GM21515 (cell line): ENCODE results near the gene CDK11B.
"Not testable (repeated sequence)": the region's sequence is repeated elsewhere in the genome, so short reads cannot be mapped to it uniquely, and the experiment has no call there.

ENCODE experiments used
- ATAC-seq: cut with Tn5 transposase; IDR thresholded peaks from one replicate; pipeline ENCODE4 v1.9.1; 2021; ENCODE audit not compliant: unreplicated experiment

Gene CDK11B

DNA sequence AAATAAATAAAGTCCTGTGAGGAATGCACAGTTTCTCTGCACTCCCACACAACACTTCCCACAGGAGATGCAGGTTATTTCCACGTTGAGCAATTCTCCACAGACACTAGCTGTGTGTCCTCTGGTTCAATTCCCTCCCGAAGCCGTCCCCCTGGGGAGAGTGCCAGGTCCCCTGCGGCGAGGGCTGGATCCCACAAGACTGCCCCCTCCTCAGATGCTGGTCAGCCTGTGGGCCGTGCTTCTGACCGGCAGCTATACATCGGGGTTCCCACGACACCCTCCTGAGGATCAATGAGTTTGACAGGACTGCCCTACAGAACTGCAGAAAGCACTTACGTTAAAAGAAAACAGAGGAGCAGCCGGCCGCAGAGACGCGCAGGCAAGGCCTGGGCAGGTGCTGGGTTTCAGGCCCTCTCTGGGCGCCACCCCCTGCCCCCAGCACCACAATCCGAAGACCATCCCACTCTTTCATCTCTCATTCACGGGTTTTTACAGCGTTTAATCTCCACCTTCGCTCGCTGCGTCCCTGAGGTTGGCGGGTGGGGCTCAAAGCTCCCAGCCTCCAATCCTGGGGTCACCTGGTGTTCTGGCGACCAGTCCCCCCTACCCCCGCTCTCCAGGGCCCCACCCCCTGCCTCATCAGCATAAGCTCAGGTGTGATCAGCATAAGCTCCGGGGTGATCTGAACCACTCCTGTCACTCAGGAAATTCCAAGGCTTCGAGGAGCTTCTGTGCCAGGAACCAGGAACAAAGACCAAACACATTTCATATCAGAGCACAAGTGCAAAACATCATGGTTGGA is 24.5 kb upstream of the CDK11B start:
- ATAC-seq = no peak

DNA sequence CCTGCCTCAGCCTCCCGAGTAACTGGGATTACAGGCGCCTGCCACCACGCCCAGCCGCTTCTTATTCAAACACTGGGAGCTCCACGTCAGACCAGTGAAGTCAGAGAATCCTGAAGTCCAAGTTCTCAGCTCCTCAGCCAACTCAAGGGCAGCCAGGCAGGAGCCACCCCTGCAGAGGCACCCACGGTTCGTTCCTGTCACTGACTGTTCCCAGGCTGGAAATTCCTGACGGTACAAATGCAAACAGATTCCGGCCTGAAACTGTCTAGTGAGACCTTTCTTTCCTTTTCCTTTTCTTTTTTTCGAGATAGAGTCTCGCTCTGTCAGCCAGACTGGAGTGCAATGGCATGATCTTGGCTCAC is 22.1 kb upstream of the CDK11B start:
- no peak for ATAC-seq

DNA sequence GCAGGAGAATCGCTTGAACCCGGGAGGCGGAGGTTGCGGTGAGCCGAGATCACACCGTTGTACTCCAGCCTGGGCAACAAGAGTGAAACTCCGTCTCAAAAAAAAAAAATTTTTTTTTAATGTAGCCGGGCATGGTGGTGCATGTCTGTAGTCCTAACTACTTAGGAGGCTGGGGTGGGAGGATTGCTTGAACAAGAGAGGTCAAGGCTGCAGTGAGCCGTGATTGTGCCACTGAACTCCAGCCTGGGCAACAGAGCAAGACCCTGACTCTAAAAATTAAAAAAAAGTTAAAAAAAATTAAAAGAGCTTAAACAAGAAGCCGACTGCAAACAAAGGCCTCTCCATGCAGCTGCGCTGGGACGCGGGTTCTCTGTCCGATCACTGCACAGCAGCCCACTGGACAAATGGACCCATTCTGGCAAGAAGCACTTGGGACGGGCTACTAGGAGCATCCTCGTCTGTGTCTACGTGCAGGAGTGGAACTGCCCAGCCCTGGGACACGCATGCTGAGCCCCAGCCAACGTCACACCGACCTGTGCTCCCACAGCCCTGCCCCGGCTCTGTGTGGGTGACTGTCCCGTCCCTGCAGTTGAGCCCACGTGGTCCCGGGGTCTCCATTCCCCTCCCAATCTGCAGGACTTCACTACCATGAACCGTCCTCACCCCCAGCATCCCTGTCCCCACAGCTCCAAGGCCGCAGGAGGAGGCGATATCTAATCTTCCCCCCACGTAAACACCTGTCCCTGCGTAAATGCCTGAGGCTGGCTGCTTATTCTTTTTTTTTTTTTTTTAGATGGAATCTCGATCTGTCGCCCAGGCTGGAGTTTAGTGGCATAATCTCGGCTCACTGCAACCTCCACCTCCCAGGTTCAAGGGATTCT is 21.5 kb upstream of the CDK11B start:
- ATAC-seq = no peak

DNA sequence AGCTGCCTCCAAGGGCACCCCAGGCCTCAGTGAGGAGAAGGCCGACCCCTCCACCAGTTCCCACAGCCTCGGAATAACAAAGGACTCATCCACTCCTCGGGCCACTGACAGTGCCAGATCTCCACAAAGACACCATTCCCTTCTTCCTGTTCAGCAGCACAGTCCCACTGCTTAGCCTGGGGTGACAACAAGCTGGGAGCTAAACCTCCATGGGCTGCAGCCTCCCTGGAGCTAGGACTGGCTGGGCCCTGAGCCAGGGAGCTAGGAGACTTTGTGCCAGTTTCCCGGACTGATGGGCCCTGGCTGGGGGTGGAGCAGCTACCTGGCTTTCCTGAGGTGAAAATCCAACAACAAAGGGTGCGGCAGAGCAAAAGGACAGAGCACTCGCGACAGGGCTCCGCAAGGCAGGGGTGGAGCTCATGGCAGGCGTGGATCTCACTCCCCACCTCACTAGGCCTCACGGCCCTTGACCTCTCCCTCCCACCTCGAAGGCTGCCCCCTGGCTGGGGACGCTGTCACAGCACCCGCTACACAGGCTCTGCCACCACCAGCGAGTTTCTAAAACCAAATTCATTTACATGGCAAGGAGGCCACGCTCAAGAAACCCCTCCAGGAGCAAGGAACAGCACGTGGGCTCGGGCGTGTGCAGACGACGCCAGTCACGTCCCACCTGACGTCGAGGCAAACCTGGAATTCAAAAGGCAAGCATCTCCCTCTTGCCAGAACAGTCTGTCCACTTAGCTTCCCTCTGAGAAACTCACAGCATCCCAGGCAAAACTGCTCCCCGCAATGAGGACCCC is 20.0 kb upstream of the CDK11B start:
- peak; percentile 28 for ATAC-seq

DNA sequence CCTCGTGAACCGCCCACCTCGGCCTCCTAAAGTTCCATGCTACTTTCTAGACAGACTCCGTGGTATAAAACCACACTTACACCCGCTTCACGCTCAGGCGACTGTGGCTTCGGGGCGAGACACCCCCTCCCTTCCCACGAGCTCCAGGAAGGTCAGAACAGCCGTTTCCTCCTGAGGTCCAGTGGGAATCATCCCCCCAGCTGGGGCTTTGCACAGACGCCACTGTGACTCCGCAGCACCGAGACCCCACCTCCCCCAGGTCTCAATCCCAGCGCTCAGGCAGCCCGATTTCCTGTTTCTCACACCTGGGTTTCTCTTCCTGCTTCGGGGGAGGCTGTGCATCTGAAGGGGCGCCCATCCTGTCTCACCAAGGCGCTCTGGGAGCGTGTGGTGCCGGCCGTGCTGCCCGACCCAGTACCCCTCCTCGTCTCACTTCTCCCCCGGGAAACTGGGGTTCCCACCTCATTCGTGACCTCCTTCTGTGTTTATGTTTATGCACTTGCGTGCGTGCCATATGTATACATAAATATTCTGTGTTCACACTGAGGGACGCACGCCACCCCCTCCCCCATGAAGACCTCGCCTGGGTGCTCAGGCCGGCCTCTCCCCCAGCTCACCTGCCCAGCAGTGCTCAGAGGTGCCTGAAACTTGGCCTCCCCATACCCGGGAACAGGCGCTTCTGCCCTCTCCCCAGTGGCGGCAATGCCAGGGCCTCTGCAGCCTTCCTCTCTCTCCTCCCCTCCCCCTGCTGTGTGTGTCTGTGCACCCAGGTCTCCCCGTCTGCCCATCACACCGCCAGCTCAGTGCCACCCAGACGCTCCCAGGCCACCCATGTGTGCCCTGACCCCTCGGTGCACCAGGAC is 19.1 kb upstream of the CDK11B start:
- ATAC-seq = peak; percentile 57

DNA sequence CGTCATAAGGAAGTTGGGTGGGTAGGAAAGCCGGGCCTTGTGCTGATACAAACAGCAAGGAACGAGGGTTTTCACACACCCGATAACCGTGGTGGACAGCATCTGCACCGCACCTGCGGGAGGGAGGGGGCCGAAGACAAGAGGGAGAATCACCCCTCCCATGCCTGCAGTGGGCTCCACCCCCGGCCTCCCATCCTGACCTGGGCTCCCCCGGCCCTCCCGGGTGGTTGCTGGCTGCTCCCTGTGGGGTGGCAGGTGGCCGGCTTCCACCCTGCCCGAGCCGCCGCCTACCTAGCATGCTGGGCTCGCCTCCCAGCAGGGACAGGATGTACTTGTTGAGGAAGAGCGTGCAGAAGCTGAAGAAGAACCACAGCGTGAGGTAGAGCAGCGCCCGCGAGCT is 17.3 kb upstream of the CDK11B start:
- not testable (repeated sequence) for ATAC-seq

DNA sequence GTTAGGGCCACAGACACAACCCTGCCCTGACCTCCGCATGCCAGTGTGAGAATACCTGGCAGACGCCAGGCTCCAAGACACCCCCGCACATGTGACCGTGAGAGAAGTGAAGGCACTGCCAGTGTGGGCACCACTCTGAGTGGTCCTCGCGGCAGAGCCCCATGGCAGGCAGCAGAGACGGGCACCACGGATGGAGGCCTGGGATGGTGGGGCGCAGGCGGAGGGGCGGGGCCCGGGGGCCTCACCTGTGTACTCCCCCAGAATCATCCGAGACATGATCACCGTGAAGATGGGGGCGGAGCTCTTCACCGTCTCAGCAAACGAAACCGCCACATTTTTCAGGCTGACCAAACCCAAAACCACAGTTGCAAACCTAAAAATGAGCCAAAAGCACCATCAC is 16.4 kb upstream of the CDK11B start:
- not testable (repeated sequence) for ATAC-seq

DNA sequence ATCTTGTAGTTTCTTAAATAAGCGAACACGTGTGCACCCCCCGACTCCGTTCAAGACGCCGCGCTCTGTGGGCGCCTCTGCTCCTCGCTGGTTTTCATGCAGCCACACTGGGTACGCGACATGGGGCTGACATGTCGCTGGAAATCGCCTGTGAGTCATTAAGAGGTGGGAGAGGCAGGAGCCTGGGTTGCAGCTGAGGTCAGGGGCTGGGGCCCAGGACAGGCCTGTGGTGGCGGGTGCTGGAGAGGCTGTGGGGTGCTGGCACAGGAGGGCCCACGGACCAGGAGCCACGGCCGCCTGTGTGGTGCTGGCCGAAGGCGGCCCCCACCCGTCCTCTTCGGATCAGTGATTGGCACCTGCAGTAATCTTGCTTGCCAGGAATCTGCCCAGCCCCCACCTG is 16.0 kb upstream of the CDK11B start:
- ATAC-seq = not testable (repeated sequence)

DNA sequence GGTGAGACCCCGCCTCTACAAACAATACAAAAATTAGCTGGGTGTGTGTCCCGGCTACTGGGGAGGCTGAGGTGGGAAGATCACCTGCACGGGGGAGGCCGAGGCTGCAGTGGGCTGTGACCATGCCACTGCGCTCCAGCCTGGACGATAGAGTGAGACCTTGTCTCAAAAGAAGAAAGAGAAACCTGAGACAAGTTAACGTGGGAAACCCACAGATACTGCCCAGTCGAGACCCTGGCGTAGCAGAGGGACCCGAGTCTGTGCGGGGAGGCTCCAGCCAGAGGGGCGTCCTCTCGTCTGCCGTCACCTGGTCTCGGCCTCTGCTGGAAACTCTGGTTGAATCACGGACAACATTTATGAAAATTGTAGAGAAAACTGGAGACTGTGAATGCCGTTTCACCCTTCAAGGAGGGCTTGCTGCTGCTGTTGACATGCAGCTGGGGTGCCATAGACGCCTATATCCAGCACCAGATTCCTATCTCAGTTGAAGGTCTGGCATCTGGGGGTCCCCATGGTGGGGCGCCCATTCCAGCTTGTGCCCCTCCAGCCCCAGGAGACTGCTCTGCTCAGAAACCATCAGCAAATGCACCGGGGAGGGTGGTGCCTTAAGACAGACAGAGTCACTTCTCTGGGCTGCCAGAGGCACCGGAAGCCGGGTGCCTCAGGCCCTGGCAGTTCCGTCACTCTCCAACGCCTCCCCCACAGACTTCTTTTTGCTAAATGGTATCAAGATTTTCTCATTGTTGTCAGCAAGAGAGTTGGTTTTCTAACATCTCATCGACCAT is 13.6 kb upstream of the CDK11B start:
- no peak for ATAC-seq

DNA sequence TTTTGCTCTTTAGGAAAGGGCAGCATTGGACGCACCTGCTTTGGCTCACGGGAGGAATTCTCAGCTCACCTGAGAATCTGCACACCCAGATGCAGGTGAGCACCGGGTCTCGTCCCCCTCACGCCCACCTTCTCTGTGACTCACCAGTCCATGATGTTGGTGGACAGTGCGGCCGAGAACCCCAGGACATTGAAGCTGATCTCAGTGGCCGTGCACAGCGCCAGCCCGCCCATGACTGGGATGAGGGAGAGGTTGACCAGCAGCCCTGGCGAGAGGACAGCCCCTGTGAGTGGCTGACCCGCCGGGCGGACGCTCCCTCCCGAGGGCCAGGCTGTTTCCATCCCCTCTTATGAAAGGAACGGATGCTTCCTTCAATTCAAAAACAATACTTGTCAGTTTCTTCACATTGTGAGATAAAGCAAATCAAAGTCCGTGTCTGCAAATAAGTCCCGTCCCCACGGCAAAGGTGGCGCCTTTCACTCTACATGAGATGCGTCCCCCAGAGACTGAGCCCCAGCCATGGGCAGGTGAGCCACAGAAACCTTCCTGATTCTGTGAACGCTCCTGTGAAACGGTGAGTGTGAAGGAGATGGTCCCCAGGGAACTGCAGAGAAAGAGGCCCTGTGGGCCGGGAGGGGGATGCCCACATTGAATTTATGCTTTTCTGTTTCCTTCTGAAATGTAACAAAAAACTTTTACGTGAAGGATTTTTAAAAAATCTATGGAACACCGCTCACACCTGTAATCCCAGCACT is 12.7 kb upstream of the CDK11B start:
- ATAC-seq = no peak

DNA sequence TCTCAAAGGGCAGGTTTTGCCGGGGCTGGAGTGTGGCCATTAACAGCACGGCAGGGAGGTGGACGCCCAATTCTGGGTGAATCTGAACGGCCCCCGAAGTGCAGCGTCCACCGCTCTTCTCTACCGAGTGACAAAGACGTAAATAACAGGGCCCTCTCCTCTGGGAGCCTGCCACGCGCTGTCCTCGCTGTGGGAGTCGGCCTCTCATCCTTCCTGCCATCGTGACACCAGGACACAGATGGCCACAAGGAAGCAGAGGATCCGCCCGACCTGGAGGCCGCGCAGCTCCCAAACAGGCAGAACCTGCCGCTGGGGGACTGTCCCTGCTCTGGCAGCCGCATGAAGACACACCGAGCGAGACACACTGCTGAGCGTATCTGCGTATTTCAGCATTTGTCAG is 12.1 kb upstream of the CDK11B start:
- ATAC-seq = no peak

DNA sequence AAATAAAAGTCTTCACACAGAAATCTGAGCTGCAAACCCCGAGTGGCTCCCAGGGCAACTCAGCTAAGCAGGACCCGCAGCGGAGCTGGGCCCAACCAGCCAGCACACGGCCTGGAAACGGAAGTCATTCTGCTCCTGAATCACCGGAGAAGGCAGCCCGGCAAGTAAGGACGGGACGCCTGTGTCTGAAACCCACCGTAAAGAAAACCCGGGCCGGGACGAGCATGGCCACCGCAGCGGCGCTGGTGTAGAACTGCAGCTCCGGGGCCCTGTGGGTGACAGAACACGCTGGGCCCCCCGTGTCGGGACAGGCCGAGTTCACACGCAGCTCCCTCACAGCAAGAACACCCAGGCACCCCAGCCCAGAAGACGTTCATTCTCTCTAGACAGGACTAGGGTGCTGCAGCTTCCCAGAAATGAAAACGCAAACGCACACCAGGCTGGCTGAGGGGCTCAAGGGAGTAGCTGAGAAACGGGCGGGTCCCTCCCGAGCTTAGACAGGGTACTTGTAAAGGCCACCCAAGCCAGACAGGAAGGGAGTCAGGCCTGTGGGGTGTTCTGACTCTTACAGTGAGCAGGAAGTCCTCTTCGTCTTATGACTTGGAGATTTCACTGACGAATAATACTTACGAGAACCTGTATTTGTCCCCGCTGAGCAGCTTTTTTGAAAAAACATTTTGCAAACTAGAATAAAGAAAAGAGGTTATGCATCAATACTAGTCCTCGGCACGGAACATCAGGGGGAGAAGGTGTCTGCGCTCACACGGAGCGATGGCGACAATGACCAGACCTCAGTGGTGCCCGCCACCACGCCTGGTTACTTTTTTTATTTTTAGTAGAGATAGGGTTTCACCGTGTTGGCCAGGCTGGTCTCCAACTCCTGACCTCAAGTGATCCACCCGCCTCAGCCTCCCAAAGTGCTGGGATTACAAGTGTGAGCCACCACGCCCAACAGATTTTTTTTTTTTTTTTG is 10.9 kb upstream of the CDK11B start:
- ATAC-seq = no peak

DNA sequence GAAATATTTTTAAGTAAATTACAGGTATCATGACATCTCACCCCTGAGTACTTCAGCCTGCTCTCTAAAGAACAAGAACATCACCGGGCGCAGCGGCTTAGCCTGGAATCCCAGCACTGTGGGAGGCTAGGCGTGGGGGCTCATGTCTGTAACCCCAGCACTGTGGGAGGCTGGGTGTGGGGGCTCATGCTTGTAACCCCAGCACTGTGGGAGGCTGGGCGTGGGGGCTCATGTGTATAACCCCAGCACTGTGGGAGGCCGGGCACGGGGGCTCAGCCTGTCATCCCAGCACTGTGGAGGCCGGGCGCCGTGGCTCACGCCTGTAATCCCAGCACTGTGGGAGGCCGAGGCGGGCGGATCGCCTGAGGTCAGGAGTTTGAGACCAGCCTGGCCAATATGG is 7.7 kb upstream of the CDK11B start:
- ATAC-seq = no peak

DNA sequence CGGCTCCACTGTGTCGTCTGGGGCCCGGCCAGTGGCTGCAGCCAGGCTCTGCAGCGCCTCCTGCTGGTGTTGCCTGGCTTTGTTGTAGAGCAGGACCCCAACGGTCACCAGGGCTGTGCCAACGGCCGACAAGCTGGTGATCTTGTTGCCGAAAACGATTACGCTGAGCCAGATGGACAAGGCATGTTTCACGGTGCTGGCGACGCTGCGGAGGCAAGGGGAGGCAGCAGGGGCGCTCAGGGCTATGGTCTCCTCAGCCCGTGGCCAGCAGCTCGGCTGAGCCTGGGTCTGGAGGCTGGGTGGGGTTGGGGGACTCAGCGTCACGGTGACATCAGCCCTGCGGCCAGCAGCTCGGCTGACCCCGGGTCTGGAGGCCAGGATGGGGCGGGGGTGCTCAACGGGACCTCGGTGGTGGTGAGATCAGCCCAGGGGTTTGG is 7.0 kb upstream of the CDK11B start:
- ATAC-seq = no peak

DNA sequence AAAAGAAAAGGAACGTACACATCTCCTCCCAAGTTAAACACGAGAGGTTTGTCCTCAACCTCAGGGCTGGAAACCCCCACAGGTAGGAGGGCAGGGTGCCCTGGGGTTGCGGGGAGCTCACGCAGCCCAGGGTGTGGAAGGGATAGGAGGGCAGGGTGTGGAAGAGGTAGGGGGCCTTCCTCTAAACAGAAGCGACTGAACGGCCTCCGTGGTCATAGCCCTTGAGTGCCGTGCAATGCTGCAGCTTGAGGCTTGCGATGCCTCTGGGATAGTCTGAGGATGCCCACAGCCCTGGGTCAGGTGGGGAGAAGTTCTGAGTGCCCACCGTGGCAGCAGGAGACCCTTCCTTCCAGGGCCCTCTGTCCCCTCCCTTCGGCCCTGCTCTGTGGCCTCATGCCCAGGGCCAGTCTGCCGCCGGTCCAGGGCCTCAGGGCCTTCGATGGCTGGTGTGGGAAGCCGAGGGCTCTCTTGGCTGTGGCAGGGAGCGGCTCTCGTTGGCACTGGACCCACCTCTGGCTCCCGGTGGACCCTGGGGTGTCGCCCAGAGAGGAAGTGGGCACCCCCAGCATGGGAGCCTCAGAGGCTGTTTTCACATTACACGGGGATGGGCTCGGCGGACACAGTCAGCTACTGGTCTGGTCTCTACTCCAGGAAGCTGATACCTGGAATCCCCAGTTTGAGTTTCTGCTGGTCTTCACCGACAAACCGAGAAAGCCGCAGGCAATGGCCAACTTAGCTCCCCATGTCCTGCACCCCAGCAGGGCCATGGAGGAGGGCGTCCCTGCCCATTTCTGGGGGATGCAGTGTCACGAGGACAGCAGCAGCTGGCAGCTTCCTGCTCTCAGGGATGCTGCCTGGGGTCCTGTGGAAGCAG is 6.4 kb upstream of the CDK11B start:
- no peak for ATAC-seq

DNA sequence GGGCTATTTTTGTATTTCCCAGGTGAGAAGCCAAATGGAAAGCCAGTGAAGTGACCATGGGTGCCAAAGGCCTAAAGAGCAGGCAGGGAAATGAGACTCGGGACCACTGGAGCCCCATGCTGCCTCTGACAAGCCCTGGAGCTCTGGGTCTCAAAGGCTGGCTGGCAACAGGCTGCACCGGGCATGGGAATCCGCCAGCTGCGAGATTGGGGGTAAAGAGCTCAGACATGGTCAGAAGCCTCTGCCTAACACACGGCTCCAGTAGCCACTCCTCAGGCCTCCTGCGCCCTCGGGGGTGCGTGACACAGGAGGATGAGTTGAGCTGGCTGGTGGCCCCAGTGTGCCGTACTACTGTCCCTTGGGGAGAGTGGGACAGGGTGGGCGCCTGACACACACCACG is 5.5 kb upstream of the CDK11B start:
- not testable (repeated sequence) for ATAC-seq
